H1 (cell line): ENCODE measurements around the gene ADORA1. TPM values are rescaled to one million over a fixed set of nuclear protein-coding genes. Genes with fewer than 3 reads are reported as not detected.
A peak's percentile ranks its signal among the peaks of the same experiment; 100 is the strongest.

ENCODE experiments used
- CTCF ChIA-PET: fragments of 300-600 bp; sonication (Branson Sonifier 250); formaldehyde crosslinking; loops from one replicate; lab custom pipeline; 2021; ENCODE audit not compliant: partially characterized antibody; lab: Charles Lee
- POLR2A ChIA-PET: fragments of 300-600 bp; sonication (Branson Sonifier 250); formaldehyde crosslinking; loops from one replicate; lab custom pipeline; 2021; ENCODE audit warnings: inconsistent platforms; ENCODE audit not compliant: partially characterized antibody; lab: Charles Lee
- DNase-seq, 2 experiments: peaks; one replicate each; pipeline versions ENCODE4 v3.0.0 to v3.0.0-alpha.2; 2010 to 2022; ENCODE audit warnings: low spot score in 2 of 2, low read depth in 1 of 2, mixed read lengths in 1 of 2
- FAIRE-seq: peaks from 2 replicates; lab custom pipeline; 2011; peaks lifted over from hg19 to GRCh38; lab: Jason Lieb, UNC
- H2AFZ ChIP-seq: 2 replicates; pipeline ENCODE4 v1.8.1; 2012; ENCODE audit warnings: low read length, inconsistent platforms
- H2AK5ac ChIP-seq: 2 replicates; pipeline ENCODE4 v1.6.1; 2013; ENCODE audit warnings: low read depth, low read length
- H2BK120ac ChIP-seq: replicated peaks from 2 replicates; pipeline ENCODE3; 2013; ENCODE audit warnings: low read depth, low read length, inconsistent platforms
- H2BK12ac ChIP-seq: 2 replicates; pipeline ENCODE4 v1.6.1; 2013; ENCODE audit warnings: low read depth, low read length
- H2BK15ac ChIP-seq: 2 replicates; pipeline ENCODE4 v1.6.1; 2013; ENCODE audit warnings: low read length
- H2BK20ac ChIP-seq: 2 replicates; pipeline ENCODE4 v1.6.1; 2013; ENCODE audit warnings: low read length
- H2BK5ac ChIP-seq: 2 replicates; pipeline ENCODE4 v1.6.1; 2013; ENCODE audit warnings: low read depth, low read length
- H3K14ac ChIP-seq: 2 replicates; pipeline ENCODE4 v1.6.1; 2013; ENCODE audit warnings: inconsistent platforms; ENCODE audit not compliant: insufficient read length
- H3K18ac ChIP-seq: 2 replicates; pipeline ENCODE4 v1.6.1; 2013; ENCODE audit warnings: low read length; ENCODE audit errors: extremely low read depth
- H3K23ac ChIP-seq: 2 replicates; pipeline ENCODE4 v1.6.1; 2013; ENCODE audit warnings: inconsistent platforms; ENCODE audit not compliant: insufficient read length
- H3K23me2 ChIP-seq: 2 replicates; pipeline ENCODE4 v1.6.1; 2013; ENCODE audit warnings: low read depth, low read length
- H3K27ac ChIP-seq: 2 replicates; pipeline ENCODE4 v1.6.1; 2011; ENCODE audit warnings: low read depth, low read length, inconsistent platforms
- H3K27me3 ChIP-seq, 4 experiments: replicated peaks in 1 of 4; 1 replicate in 1 of 4; 2 replicates in 3 of 4; pipeline versions ENCODE4 v1.6.1 to v1.8.1; 2011 to 2013; ENCODE audit warnings: low read length in 3 of 4, mild to moderate bottlenecking in 3 of 4, inconsistent platforms in 2 of 4, mixed read lengths in 2 of 4, moderate library complexity in 1 of 4; ENCODE audit not compliant: control insufficient read depth in 3 of 4, insufficient read depth in 3 of 4; ENCODE audit errors: extremely low read depth in 1 of 4
- H3K36me3 ChIP-seq, 4 experiments: 2 replicates each; pipeline versions ENCODE4 v1.6.1 to v1.8.1; 2011 to 2013; ENCODE audit warnings: mild to moderate bottlenecking in 4 of 4, low read length in 3 of 4, moderate library complexity in 2 of 4, control low read depth in 1 of 4, inconsistent platforms in 1 of 4; ENCODE audit not compliant: insufficient read depth in 4 of 4, control insufficient read depth in 2 of 4
- H3K4ac ChIP-seq: replicated peaks from 2 replicates; pipeline ENCODE3; 2013; ENCODE audit warnings: low read length, low read depth, mixed read lengths, inconsistent platforms; ENCODE audit not compliant: insufficient read length
- H3K4me1 ChIP-seq, 4 experiments: replicated peaks in 1 of 4; 1 replicate in 1 of 4; 2 replicates in 3 of 4; pipeline versions ENCODE4 v1.6.1 to v1.8.1; 2011 to 2013; ENCODE audit warnings: low read length in 3 of 4, inconsistent platforms in 2 of 4, mixed read lengths in 1 of 4; ENCODE audit not compliant: insufficient read depth in 4 of 4, control insufficient read depth in 3 of 4
- H3K4me2 ChIP-seq, 2 experiments: 2 replicates each; pipeline versions ENCODE4 v1.6.1 to v1.8.1; 2011 to 2013; ENCODE audit warnings: low read depth in 2 of 2, low read length in 2 of 2, control low read depth in 1 of 2, inconsistent platforms in 1 of 2, mild to moderate bottlenecking in 1 of 2; ENCODE audit not compliant: insufficient read depth in 1 of 2
- H3K4me3 ChIP-seq, 4 experiments: fragments of 200-600, 300-600 bp in 1 of 4; sonication (generic), shearing (Covaris generic), sonication (Bioruptor Twin) in 1 of 4; 2 replicates each; pipeline versions ENCODE4 v1.5.1 to v1.8.1; 2011 to 2016; ENCODE audit warnings: low read length in 4 of 4, low read depth in 3 of 4, control low read depth in 2 of 4, inconsistent platforms in 2 of 4, mild to moderate bottlenecking in 2 of 4, mixed read lengths in 1 of 4, moderate library complexity in 1 of 4; ENCODE audit not compliant: insufficient read depth in 2 of 4; ENCODE audit errors: extremely low read depth in 1 of 4
- H3K56ac ChIP-seq: replicated peaks from 2 replicates; pipeline ENCODE3; 2013; ENCODE audit warnings: low read depth, mild to moderate bottlenecking, mixed read lengths, low read length, inconsistent platforms; ENCODE audit not compliant: insufficient read length
- H3K79me1 ChIP-seq: 2 replicates; pipeline ENCODE4 v1.6.1; 2013; ENCODE audit warnings: low read depth, low read length, control low read depth
- H3K79me2 ChIP-seq, 2 experiments: 2 replicates each; pipeline versions ENCODE4 v1.6.1 to v1.8.1; 2012 to 2013; ENCODE audit warnings: low read length in 2 of 2, mild to moderate bottlenecking in 2 of 2, inconsistent platforms in 1 of 2; ENCODE audit not compliant: insufficient read depth in 2 of 2, control insufficient read depth in 1 of 2
- H3K9ac ChIP-seq, 4 experiments: replicated peaks in 1 of 4; 1 replicate in 1 of 4; 2 replicates in 3 of 4; pipeline versions ENCODE4 v1.6.1 to v1.8.1; 2011 to 2013; ENCODE audit warnings: low read depth in 3 of 4, low read length in 3 of 4, control low read depth in 2 of 4, mild to moderate bottlenecking in 2 of 4, moderate library complexity in 2 of 4, inconsistent platforms in 1 of 4; ENCODE audit errors: extremely low read depth in 1 of 4
- H3K9me3 ChIP-seq, 2 experiments: 2 replicates each; pipeline versions ENCODE4 v1.6.1 to v1.8.1; 2012 to 2013; ENCODE audit warnings: mild to moderate bottlenecking in 2 of 2, moderate library complexity in 2 of 2, control low read depth in 1 of 2, inconsistent platforms in 1 of 2, low read depth in 1 of 2, low read length in 1 of 2, mixed read lengths in 1 of 2; ENCODE audit not compliant: insufficient read depth in 2 of 2
- H4K20me1 ChIP-seq, 2 experiments: replicated peaks in 1 of 2; 2 replicates each; pipeline versions ENCODE3 to v1.8.1; 2011 to 2013; ENCODE audit warnings: inconsistent platforms in 2 of 2, low read length in 2 of 2, mild to moderate bottlenecking in 1 of 2; ENCODE audit not compliant: insufficient read depth in 2 of 2, control insufficient read depth in 1 of 2
- H4K5ac ChIP-seq: 2 replicates; pipeline ENCODE4 v1.6.1; 2013; ENCODE audit warnings: low read length, low read depth, mixed read lengths, inconsistent platforms; ENCODE audit not compliant: insufficient read length
- H4K8ac ChIP-seq: 2 replicates; pipeline ENCODE4 v1.8.0; 2013; ENCODE audit warnings: mild to moderate bottlenecking, moderate library complexity, low read length, inconsistent platforms; ENCODE audit not compliant: insufficient read depth; ENCODE audit errors: extremely low read depth
- H4K91ac ChIP-seq: replicated peaks from 2 replicates; pipeline ENCODE3; 2013; ENCODE audit warnings: low read length, mixed read lengths, inconsistent platforms; ENCODE audit not compliant: insufficient read length
- BCL11A ChIP-seq, 2 experiments: IDR thresholded peaks; one replicate each; pipeline ENCODE4 v1.6.1; 2011; ENCODE audit warnings: low read depth in 2 of 2, low read length in 2 of 2, mild to moderate bottlenecking in 2 of 2
- CTCF ChIP-seq, 3 experiments: IDR thresholded peaks; 1 replicate in 2 of 3; 2 replicates in 1 of 3; pipeline versions ENCODE4 v1.5.1 to v1.6.1; 2011; ENCODE audit warnings: low read length in 3 of 3, mild to moderate bottlenecking in 3 of 3, inconsistent platforms in 2 of 3, low read depth in 1 of 3, moderate library complexity in 1 of 3; ENCODE audit not compliant: insufficient read depth in 1 of 3; ENCODE audit errors: control extremely low read depth in 1 of 3
- RAD21 ChIP-seq, 2 experiments: IDR thresholded peaks in 1 of 2; conservative IDR thresholded peaks in 1 of 2; 2 replicates each; pipeline ENCODE4 v1.6.1; 2011; ENCODE audit warnings: low read depth in 2 of 2, low read length in 2 of 2, improper control_type of control experiment in 1 of 2, inconsistent platforms in 1 of 2, mild to moderate bottlenecking in 1 of 2, moderate library complexity in 1 of 2
- SP4 ChIP-seq: IDR thresholded peaks from 2 replicates; pipeline ENCODE4 v1.6.1; 2012; ENCODE audit warnings: low read length, inconsistent platforms
- WGBS, 2 experiments: shearing (Covaris generic) in 1 of 2; methylation state at CpG; one replicate each; pipeline versions ENCODE4 v1.1.6 to v1.1.7; 2013 to 2015; ENCODE audit warnings: low lambda C conversion rate in 2 of 2, mixed read lengths in 2 of 2, inconsistent platforms in 1 of 2, low coverage in 1 of 2, missing lambda C conversion rate in 1 of 2; ENCODE audit not compliant: insufficient replicate concordance in 2 of 2, insufficient coverage in 1 of 2, insufficient read length in 1 of 2; ENCODE audit errors: extremely low coverage in 1 of 2, missing lambda C conversion rate in 1 of 2; 5-methylcytosine and 5-hydroxymethylcytosine counted together
- polyA plus RNA-seq, 7 experiments: library from polyadenylated mRNA; depleted of rRNA in 3 of 7; stranded (reverse) in 5 of 7; unstranded in 2 of 7; fragments of >200 nt in 5 of 7; fragments of 200-250 nt in 2 of 7; gene quantifications; 1 replicate in 5 of 7; 2 replicates in 1 of 7; 4 replicates in 1 of 7; pipeline versions ENCODE4 v1.2.1 to v1.2.3, GENCODE V29; 2011 to 2013; ENCODE audit warnings: missing spikeins in 2 of 7, mixed read lengths in 2 of 7
- total RNA-seq: library from RNA; stranded (reverse); fragmentation: NEBNext Ultra II Directional; extraction: Animal tissue kit (Norgen Biotek cat#: 25700); gene quantifications from 2 replicates; pipeline ENCODE4 v1.2.1, GENCODE V29; 2021

The ADORA1 gene
- total and polyA plus RNA-seq, 2 of the 8 experiments (the other 6 are each of a cell fraction or from before 2014, with no cell fraction given) = 3.3 to 6.7 TPM

DNA sequence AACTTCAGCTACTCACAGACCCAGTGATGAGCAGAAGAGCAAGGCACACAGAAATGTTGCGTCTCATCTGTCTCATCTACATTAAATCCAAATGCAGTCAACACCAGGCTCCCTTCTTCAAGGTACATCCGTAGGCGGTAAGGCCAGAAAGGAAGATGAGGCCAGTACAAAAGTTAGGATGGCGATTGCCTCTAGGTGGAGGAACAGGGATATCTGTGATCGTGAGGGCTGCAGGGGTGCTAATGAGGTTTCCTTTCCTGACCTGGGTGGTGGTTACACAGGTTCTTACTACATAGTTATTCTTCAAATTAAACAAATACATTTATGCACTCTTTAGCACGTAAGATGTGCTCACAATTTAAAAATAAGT lies 49.5 kb downstream of the ADORA1 start:
- H3K27me3 ChIP-seq = no peaks in the 10 kb centered on the region
- FAIRE-seq (no peak), DNase-seq (no peak)
- H3K4me3 ChIP-seq = no peak overlapping the region
- no peak overlapping the region for H3K27ac ChIP-seq
- no peaks in the 10 kb centered on the region for H4K20me1 ChIP-seq
- no peak overlapping the region for H3K9ac ChIP-seq
- no peak overlapping the region for H2BK120ac ChIP-seq
- H3K79me1 ChIP-seq = no peaks in the 10 kb centered on the region
- H2BK5ac ChIP-seq = no peak overlapping the region
- WGBS, 2 experiments = 86% methylated on average over 6 of the region's 6 CpGs; no CpG with 5 or more reads in 1 of the 2 experiments
- no peak overlapping the region for H3K18ac ChIP-seq
- no peaks in the 10 kb centered on the region for H3K36me3 ChIP-seq
- H3K56ac ChIP-seq = no peak overlapping the region
- peaks cover 0 to 7% (median 3%) of the 10 kb centered on the region in 4 experiments; a peak in 4 of 7 replicates for H3K4me1 ChIP-seq
- H3K79me2 ChIP-seq = no peaks in the 10 kb centered on the region
- no peaks in the 10 kb centered on the region for H3K23me2 ChIP-seq
- no peak overlapping the region for H3K23ac ChIP-seq
- ChIA-PET POLR2A (no interaction called here), CTCF (interaction anchor here (0.6 to 12.8 kb wide), 15 partner anchors 7 to 138 kb away, joined by 3 to 140 read pairs (median 8); partner anchors contain the start of genes ADORA1 and CHI3L1)
- no peak overlapping the region for H3K14ac ChIP-seq
- H4K5ac ChIP-seq = no peak overlapping the region
- no peak overlapping the region for H3K4ac ChIP-seq
- no peak overlapping the region for H3K4me2 ChIP-seq
- no peak overlapping the region for H2AK5ac ChIP-seq
- H4K91ac ChIP-seq = no peak overlapping the region
- no peak overlapping the region for H2BK20ac ChIP-seq
- TF ChIP-seq SP4 (no peak), RAD21 (IDR thresholded peaks at IDR 0.05 in 1 of 2, conservative IDR thresholded peaks at IDR 0.05 in 1 of 2; ENCODE audit: low read depth in 2 of 2, low read length in 2 of 2) (peak in 1 of 2 experiments; percentile 25; a peak in 1 of 4 replicates), CTCF (IDR thresholded peaks at IDR 0.05; ENCODE audit: control extremely low read depth in 1 of 3, insufficient read depth in 1 of 3, low read depth in 1 of 3, low read length in 3 of 3) (peak in 2 of 3 experiments; percentile 11 to 14; a peak in 1 of 4 replicates), BCL11A (IDR thresholded peaks at IDR 0.05; ENCODE audit: low read depth in 2 of 2, low read length in 2 of 2) (no peak)
- H2BK15ac ChIP-seq = no peak overlapping the region
- no peak overlapping the region for H4K8ac ChIP-seq
- no peak overlapping the region for H2AFZ ChIP-seq
- no peaks in the 10 kb centered on the region for H3K9me3 ChIP-seq
- no peak overlapping the region for H2BK12ac ChIP-seq
